Astrocyte (in vitro differentiated cells and primary cell): Measurements from ENCODE around the gene CTAG1A. TPM values are rescaled to one million over a fixed set of nuclear protein-coding genes. Genes with fewer than 3 reads are reported as not detected.
A peak's percentile ranks its signal among the peaks of the same experiment; 100 is the strongest.
"Not testable (repeated sequence)": the region's sequence is repeated elsewhere in the genome, so short reads cannot be mapped to it uniquely, and the experiment has no call there.

ENCODE experiments used
- DNase-seq: peaks from one replicate; pipeline ENCODE4 v3.0.0-alpha.2; 2010; ENCODE audit warnings: low read depth
- FAIRE-seq: peaks from 2 replicates; lab custom pipeline; 2011; peaks lifted over from hg19 to GRCh38; lab: Jason Lieb, UNC
- H2AFZ ChIP-seq: 2 replicates; pipeline ENCODE4 v1.6.0; 2012; ENCODE audit warnings: low read depth, low read length, inconsistent platforms
- H3K27ac ChIP-seq: 2 replicates; pipeline ENCODE4 v1.5.1; 2011; ENCODE audit warnings: low read depth, low read length, inconsistent platforms
- H3K27me3 ChIP-seq: 2 replicates; pipeline ENCODE4 v1.6.0; 2011; ENCODE audit warnings: low read length, inconsistent platforms; ENCODE audit not compliant: insufficient read depth
- H3K36me3 ChIP-seq: 2 replicates; pipeline ENCODE4 v1.5.1; 2011; ENCODE audit warnings: low read length, inconsistent platforms; ENCODE audit not compliant: insufficient read depth
- H3K4me1 ChIP-seq: 2 replicates; pipeline ENCODE4 v1.5.1; 2011; ENCODE audit warnings: low read length, inconsistent platforms; ENCODE audit not compliant: insufficient read depth
- H3K4me2 ChIP-seq: 2 replicates; pipeline ENCODE4 v1.6.0; 2012; ENCODE audit warnings: low read length, inconsistent platforms
- H3K4me3 ChIP-seq: 2 replicates; pipeline ENCODE4 v1.5.1; 2011; ENCODE audit warnings: low read depth, mild to moderate bottlenecking, low read length, inconsistent platforms; ENCODE audit not compliant: insufficient read depth
- H3K79me2 ChIP-seq: 2 replicates; pipeline ENCODE4 v1.6.0; 2012; ENCODE audit warnings: mild to moderate bottlenecking, low read length, inconsistent platforms; ENCODE audit not compliant: insufficient read depth
- H3K9ac ChIP-seq: 2 replicates; pipeline ENCODE4 v1.6.0; 2012; ENCODE audit warnings: mild to moderate bottlenecking, low read length, inconsistent platforms
- H3K9me3 ChIP-seq: 2 replicates; pipeline ENCODE4 v1.5.1; 2012; ENCODE audit warnings: low read depth, mild to moderate bottlenecking, low read length, inconsistent platforms; ENCODE audit not compliant: insufficient read depth
- H4K20me1 ChIP-seq: 2 replicates; pipeline ENCODE4 v1.6.0; 2012; ENCODE audit warnings: low read length, inconsistent platforms; ENCODE audit not compliant: insufficient read depth
- H3K27ac Mint-ChIP-seq: one replicate; pipeline ENCODE4 v1.8.0; 2021; ENCODE audit warnings: mild to moderate bottlenecking, mixed read lengths; ENCODE audit not compliant: unreplicated experiment
- H3K27me3 Mint-ChIP-seq: one replicate; pipeline ENCODE4 v1.8.0; 2021; ENCODE audit warnings: low read depth, mixed read lengths; ENCODE audit not compliant: unreplicated experiment
- H3K36me3 Mint-ChIP-seq: one replicate; pipeline ENCODE4 v1.8.0; 2021; ENCODE audit warnings: low read depth, mixed read lengths; ENCODE audit not compliant: unreplicated experiment
- H3K4me1 Mint-ChIP-seq: one replicate; pipeline ENCODE4 v1.8.0; 2021; ENCODE audit warnings: low read depth, mixed read lengths; ENCODE audit not compliant: unreplicated experiment
- H3K4me3 Mint-ChIP-seq: one replicate; pipeline ENCODE4 v1.8.0; 2021; ENCODE audit warnings: mild to moderate bottlenecking, moderate library complexity, mixed read lengths; ENCODE audit not compliant: unreplicated experiment
- H3K9me3 Mint-ChIP-seq: one replicate; pipeline ENCODE4 v1.8.0; 2021; ENCODE audit warnings: mild to moderate bottlenecking, mixed read lengths; ENCODE audit not compliant: unreplicated experiment
- EZH2 ChIP-seq: IDR thresholded peaks from 2 replicates; pipeline ENCODE4 v1.6.1; 2012; ENCODE audit warnings: mild to moderate bottlenecking, low read length, inconsistent platforms; ENCODE audit not compliant: insufficient read depth
- total RNA-seq: library from RNA; stranded (reverse); gene quantifications from 2 replicates; pipeline ENCODE4 v1.2.1, GENCODE V29; 2021
- TF ChIP-seq, protein P1 (sequence below): IDR thresholded peaks from 2 replicates; pipeline ENCODE4 v1.5.1; 2011; ENCODE audit warnings: low read depth, mild to moderate bottlenecking, inconsistent platforms, low read length, moderate library complexity; ENCODE audit not compliant: insufficient read depth

The CTAG1A gene
- total RNA-seq, 1 donor from 2014 or later, result not detected

DNA sequence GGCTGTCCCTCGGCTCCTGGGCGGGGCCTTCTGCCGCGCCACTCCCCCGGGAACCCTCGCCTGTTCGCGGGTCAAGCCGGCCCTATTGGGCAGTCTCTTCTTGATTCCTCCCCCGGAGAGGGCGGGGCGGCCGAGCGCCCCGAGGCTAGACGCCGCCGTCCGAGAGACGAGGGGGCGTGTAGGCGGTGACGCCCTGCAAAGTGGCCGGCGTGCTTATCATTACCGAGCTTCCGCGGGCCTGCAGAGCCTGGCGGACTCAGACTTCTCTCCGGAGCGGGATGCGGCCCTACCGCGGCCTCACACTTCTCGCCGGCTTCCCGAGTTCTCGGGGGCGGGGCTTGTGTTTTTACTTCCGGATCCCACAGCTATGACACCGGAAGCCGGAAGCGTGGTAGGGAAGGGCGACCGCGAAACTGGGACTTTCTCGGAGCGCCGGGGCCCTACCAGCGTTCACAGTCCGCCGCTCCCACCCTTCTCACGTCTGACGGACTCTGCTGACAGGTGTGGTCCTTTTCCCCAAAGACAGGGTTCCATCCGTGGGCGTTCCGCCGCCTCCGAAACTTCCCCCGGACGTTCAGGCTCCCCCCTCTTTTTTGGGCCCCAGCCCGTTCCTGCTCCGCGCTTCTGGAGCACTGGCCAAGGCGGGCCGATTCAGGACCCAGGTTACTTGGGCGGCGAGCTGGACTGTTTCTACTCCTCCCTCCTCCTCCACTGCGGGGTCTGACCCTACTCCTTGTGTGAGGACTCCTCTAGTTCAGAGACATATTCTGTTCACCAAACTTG, 37.5 kb upstream of the CTAG1A start, which contains the start of gene IKBKG:
TSS of gene IKBKG (plus strand) at position 376 of the 783 bp plus-strand sequence. CDS start 4,383 bp downstream, outside the sequence.
- H3K4me1 ChIP-seq, result peaks cover 21% of the 10 kb centered on the region
- H3K36me3 ChIP-seq, result no peaks in the 10 kb centered on the region
- Mint-ChIP-seq H3K4me1 (peaks cover 9% of the 10 kb centered on the region), H3K27me3 (no peaks in the 10 kb centered on the region), H3K9me3 (no peaks in the 10 kb centered on the region), H3K27ac (peak within 1 kb of the TSS; percentile 93), H3K4me3 (peak within 1 kb of the TSS; percentile 95), H3K36me3 (peaks cover 3% of the 10 kb centered on the region)
- TF ChIP-seq EZH2, result no peak
- TF ChIP-seq, protein P1, sequence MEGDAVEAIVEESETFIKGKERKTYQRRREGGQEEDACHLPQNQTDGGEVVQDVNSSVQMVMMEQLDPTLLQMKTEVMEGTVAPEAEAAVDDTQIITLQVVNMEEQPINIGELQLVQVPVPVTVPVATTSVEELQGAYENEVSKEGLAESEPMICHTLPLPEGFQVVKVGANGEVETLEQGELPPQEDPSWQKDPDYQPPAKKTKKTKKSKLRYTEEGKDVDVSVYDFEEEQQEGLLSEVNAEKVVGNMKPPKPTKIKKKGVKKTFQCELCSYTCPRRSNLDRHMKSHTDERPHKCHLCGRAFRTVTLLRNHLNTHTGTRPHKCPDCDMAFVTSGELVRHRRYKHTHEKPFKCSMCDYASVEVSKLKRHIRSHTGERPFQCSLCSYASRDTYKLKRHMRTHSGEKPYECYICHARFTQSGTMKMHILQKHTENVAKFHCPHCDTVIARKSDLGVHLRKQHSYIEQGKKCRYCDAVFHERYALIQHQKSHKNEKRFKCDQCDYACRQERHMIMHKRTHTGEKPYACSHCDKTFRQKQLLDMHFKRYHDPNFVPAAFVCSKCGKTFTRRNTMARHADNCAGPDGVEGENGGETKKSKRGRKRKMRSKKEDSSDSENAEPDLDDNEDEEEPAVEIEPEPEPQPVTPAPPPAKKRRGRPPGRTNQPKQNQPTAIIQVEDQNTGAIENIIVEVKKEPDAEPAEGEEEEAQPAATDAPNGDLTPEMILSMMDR, result no peak
- peak within 1 kb of the TSS; percentile 89 for H3K27ac ChIP-seq
- H3K9me3 ChIP-seq, result no peaks in the 10 kb centered on the region
- H3K4me3 ChIP-seq, result peak within 1 kb of the TSS; percentile 94
- peak within 1 kb of the TSS; percentile 100 for H3K4me2 ChIP-seq
- DNase-seq (peak; percentile 70), FAIRE-seq (peak; percentile 26)
- peaks cover 60% of the 10 kb centered on the region for H3K79me2 ChIP-seq
- no peaks in the 10 kb centered on the region for H3K27me3 ChIP-seq
- peak within 1 kb of the TSS; percentile 98 for H3K9ac ChIP-seq
- H4K20me1 ChIP-seq, result peaks cover 18% of the 10 kb centered on the region
- peak within 1 kb of the TSS; percentile 83 for H2AFZ ChIP-seq

DNA sequence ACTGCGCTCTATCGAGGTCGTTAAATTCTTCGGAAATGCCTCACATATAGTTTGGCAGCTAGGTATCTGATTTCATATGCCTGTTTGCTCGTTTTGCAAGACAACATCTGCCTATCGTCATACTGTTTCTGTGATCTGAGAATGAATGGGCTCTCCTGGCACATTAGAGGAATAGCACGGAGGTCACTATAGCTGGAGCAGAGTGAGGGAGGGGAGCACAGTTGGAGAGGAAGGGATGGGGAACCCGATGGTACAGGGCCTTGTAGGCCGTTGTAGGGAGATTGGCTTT, 37.0 kb upstream of the CTAG1A start:
- H4K20me1 ChIP-seq, result peaks cover 19% of the 10 kb centered on the region
- peaks cover 3% of the 10 kb centered on the region for H3K36me3 Mint-ChIP-seq
- TF ChIP-seq, protein P1, result no peak
- TF ChIP-seq EZH2, result no peak
- FAIRE-seq, result peak; percentile 68
- H3K27ac Mint-ChIP-seq, result peak overlapping the region; percentile 93
- peak overlapping the region; percentile 98 for H3K9ac ChIP-seq
- no peak for DNase-seq
- H3K9me3 ChIP-seq, result no peaks in the 10 kb centered on the region
- no peaks in the 10 kb centered on the region for H3K9me3 Mint-ChIP-seq
- H3K4me2 ChIP-seq, result peak overlapping the region; percentile 100
- peaks cover 60% of the 10 kb centered on the region for H3K79me2 ChIP-seq
- peaks cover 16% of the 10 kb centered on the region for H3K4me1 ChIP-seq
- H3K4me3 ChIP-seq, result peak overlapping the region; percentile 94
- peak overlapping the region; percentile 89 for H3K27ac ChIP-seq
- peaks cover 9% of the 10 kb centered on the region for H3K4me1 Mint-ChIP-seq
- peak overlapping the region; percentile 83 for H2AFZ ChIP-seq
- H3K27me3 ChIP-seq, result no peaks in the 10 kb centered on the region
- no peaks in the 10 kb centered on the region for H3K36me3 ChIP-seq
- no peaks in the 10 kb centered on the region for H3K27me3 Mint-ChIP-seq
- H3K4me3 Mint-ChIP-seq, result peak overlapping the region; percentile 95

DNA sequence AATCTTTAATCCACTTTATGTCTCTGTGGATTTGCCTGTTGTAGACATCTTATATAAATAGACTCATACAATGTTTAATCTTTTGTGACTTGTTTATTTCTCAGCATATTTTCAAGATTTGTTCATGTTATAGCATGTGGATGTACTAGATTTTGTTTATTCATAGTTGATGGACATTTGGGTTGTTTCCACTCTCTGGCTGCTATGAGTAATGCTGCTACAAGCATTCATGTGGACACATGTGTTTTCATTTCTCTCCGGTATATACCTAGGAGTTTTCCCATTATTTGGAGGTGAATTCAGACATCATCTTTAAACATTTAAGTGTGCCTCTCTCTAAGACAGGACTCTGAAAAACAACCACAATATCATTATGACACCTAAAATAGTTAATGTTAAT, 35.2 kb upstream of the CTAG1A start:
- Histone ChIP-seq H3K79me2 (peaks cover 66% of the 10 kb centered on the region), H2AFZ (no peak overlapping the region), H3K9me3 (no peaks in the 10 kb centered on the region), H3K36me3 (no peaks in the 10 kb centered on the region), H3K9ac (peak overlapping the region; percentile 38), H4K20me1 (peaks cover 32% of the 10 kb centered on the region), H3K27me3 (no peaks in the 10 kb centered on the region), H3K4me1 (peaks cover 16% of the 10 kb centered on the region), H3K27ac (no peak overlapping the region), H3K4me3 (no peak overlapping the region), H3K4me2 (peak overlapping the region; percentile 62)
- Mint-ChIP-seq H3K27ac (peak overlapping the region; percentile 34), H3K9me3 (no peaks in the 10 kb centered on the region), H3K4me3 (peak overlapping the region; percentile 16), H3K27me3 (no peaks in the 10 kb centered on the region), H3K4me1 (peaks cover 9% of the 10 kb centered on the region), H3K36me3 (peaks cover 3% of the 10 kb centered on the region)
- FAIRE-seq (peak; percentile 70), DNase-seq (no peak)
- TF ChIP-seq EZH2, result no peak
- TF ChIP-seq, protein P1, result no peak

DNA sequence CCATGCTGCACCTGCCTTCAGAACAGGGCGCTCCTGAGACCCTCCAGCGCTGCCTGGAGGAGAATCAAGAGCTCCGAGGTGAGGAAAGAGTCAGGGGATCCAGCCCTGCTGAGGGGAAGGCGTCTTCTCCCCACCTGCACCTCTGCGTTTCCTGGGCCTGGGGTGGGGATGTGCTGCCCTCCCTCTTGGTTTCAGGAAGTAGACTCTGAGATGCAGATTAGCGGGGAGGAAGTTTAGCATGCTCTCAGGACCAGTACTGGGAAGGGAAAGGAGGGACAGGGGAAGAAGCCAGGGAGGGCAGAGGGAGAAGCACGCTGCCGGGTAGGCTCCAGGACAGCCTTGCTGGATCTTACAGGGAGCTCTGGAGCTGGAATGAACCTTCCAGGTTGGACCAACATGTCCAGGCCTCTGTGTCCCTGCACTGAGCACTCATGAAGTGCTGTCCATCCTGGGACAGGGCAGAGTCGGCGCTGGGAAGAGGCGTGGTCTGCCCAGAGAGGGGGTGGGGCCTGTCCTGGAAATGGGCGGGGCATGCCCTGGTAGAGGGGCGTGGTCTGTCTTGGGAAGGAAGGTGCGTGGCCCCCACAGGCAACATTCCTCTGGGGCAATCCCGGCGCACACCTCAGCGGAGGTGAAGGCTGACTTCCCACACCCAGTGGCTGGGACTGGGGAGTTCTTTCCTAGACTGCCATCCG, 32.7 kb upstream of the CTAG1A start:
- H3K27ac ChIP-seq, H3K9me3 Mint-ChIP-seq, H3K4me1 Mint-ChIP-seq, H3K27ac Mint-ChIP-seq, H2AFZ ChIP-seq, H3K36me3 Mint-ChIP-seq, DNase-seq, H3K4me3 ChIP-seq, H3K9ac ChIP-seq, H3K9me3 ChIP-seq, H3K27me3 ChIP-seq, H3K4me3 Mint-ChIP-seq, H3K27me3 Mint-ChIP-seq, H3K36me3 ChIP-seq, H3K4me2 ChIP-seq: not testable (repeated sequence)
- H3K4me1 ChIP-seq, result peaks cover 11% of the 10 kb centered on the region
- peak; percentile 26 for FAIRE-seq
- H3K79me2 ChIP-seq, result peaks cover 56% of the 10 kb centered on the region
- peaks cover 32% of the 10 kb centered on the region for H4K20me1 ChIP-seq
